Activated CD8-positive, alpha-beta memory T cell treated with anti-CD3 and anti-CD28 coated beads, Interleukin-2, amount 50 U/mL, for 4 hours (primary cell): Measurements from ENCODE around the gene HMOX2.

Source experiments
- DNase-seq: peaks from one replicate; pipeline ENCODE4 v3.0.0-alpha.2; 2020

The HMOX2 gene

DNA sequence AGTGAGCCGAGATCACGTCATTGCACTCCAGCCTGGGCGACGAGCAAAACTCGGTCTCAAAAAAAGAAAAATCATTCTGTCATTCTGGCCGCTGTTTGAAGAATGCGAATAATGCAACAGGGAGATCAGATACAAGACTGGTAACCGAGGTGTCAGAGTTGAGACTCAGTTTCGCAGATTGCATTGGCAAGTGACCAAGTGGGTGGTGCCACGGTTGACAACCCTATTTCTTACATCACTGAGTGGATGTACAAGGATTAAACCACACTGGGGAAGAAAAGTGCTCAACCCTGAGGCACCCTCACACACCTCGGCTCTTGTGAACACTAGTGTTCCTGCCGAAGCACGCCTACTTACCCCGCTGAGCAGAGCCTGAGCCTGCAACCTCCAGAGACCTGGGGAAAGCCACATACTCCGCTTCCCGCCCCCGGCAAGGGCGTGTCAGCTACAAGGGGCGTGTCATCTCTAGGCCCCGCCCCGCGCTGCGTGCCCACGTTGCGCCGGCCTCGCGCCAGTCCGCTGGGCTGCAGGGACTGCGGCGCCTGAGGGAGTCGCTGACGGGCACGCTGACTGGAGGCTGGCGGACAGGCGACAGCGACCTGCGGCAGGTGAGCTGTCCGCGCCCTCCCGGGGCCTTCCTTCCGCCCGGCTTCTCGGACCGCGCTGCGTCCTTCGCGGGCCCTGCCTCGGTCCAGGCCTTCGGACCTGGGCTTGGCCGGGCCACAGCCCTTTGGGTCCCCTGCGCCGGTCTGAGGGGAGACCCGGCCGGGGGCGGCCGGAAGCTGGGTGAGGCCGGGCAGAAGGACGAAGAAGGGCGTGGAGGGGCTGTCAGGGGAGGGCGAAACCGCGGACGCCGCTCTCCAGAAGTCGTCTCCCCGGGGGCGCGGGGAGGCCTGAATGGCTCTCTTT is at the start of gene HMOX2:
Gene HMOX2 (plus strand): TSS at position 519 of the 909 bp plus-strand sequence. CDS start 29,127 bp downstream, outside the sequence.
- DNase-seq: peak; percentile 95

DNA sequence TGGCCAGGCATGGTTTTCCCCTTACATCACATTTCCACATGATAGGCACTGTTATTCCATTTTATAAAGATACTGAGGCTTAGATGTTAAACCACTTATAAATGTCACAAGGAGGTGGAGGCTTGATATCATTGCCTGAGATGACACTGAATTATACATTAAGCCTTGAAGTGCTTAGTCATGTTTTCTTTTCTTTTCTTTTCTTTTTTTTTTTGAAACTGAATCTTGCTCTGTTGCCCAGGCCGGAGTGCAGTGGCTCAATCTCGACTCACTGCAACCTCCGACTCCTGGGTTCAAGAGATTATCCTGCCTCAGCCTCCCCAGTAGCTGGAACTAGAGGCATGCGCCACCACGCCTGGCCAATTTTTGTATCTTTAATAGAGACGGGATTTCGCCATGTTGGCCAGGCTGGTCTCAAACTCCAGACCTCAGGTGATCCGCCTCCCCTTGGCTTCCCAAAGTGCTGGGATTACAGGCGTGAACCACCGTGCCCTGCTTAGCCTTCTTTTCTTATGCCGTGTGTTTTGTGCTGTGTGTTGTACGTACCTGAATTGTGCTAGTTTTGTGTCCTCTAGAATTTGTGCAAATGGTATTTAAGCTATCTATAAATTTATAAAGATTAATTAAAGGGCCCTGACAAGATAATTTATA is 49.4 kb upstream of the HMOX2 start:
- DNase-seq: no peak

GRCh38 chr16:4428500-4428899 is 47.7 kb upstream of the HMOX2 start:
- no peak for DNase-seq

DNA sequence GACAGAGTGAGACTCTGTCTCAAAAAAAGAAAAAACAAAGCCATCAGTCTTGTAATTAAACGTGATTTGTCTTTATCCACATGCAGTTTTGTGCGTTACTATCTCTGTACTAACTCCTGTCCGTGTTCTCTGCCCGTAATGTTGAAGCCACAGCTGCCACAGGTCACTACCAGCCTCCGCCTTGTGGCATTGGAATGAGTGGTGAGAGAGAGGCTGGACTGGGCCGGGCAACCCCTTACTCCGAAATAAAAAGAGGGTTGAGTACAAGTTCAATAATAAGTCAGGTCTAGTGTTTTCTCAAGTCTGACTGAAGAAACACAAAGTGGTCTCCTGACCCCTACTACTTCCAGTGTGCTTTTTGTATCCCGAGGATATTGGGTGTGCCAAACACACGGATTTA is 45.2 kb upstream of the HMOX2 start:
- no peak for DNase-seq

DNA sequence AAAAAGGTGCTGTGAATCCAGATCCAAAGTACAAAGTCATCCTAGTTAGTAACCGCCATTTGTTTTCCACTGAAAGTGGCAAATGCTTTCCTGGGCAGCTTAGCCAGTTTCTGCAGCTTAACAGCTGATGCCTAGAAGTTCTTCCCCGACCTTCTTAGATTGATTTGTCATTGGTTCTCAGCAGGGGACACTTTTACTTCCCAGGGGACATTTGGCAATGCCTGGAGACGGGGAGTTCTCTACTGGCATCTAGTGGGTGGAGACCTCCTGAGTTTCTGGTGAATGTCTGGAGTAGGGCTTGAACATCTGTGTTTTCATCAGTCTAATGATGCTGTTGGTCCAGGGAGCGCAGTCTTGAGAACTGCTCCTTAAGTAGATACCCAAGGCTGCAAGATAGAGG is 43.0 kb upstream of the HMOX2 start:
- DNase-seq: no peak

GRCh38 chr16:4433914-4434787 is 42.0 kb upstream of the HMOX2 start:
- no peak for DNase-seq

DNA sequence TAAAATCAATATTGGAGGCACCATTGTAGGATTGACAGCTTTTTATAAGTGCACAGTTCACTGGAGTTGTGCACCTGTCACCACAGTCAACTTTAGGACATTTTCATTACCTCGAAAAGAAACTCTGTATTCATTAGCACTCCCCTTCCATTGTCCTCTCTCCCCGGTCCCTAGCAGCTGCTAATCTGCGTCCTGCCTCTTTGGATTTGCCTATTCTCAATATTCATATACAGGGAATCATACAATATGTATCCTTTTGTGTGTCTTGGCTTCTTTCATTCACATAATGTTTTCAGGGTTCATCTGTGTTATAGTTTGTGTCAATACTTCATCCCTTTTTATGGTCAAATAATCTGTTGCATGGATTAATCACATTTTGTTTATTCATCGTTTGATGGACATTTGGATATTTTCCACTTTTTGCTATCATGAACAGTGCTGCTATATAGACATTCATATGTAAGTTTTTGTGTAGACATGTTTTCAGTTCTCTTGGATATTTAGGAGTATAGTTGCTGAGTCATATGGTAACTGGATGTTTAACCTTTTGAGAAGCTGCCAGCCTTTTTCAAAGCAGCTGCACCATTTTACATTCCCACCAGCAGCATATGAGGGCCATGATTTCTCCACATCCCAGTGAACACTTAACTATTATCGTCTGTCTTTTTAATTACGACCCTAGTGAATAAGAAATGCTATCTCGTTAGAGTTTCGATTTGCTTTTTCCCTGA is 40.7 kb upstream of the HMOX2 start:
- no peak for DNase-seq

- DNase-seq: no peak
Measured at GRCh38 chr16:4437366-4437765, 38.8 kb upstream of the HMOX2 start.

DNA sequence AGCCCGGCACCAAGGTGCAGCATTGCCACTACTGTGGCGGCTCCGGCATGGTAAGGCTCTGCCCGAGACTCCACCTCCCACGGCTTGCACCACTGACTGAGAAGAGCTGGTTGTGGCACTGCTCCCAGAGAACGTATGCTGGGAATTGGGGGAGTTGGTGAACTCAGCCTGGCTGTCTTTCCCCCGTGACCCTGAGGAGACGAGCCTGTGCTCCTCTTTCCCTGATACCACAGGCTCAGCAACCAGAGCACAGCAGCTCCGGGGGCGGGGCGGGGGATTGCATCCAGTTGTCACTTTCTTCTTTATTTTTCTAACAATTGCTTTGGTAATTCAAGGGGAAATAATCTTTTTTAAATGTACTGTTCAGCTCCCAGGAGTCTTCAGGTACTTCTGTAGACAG is 33.8 kb upstream of the HMOX2 start:
- DNase-seq: no peak

DNA sequence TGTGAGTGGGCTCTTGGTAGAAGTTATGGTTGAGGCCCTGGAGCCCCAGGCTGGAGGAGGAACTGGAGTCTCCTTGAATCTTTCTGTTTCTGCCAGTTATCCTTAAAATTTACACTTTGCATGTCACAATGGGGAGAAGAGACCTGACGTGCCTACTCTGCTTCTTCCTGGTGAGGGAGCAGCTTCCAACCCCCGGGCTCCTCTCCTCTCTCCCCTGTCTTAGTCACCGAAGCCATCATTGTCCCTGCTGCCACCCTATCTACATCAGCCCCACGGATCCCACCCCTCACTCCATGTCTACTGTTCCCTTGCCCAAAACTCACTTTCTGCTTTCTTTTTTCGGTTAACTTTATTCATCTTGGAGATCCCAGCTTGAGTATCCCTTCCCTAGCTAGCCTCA is 32.9 kb upstream of the HMOX2 start:
- DNase-seq: no peak

- no peak for DNase-seq
Measured at GRCh38 chr16:4443986-4444385, 32.2 kb upstream of the HMOX2 start.

DNA sequence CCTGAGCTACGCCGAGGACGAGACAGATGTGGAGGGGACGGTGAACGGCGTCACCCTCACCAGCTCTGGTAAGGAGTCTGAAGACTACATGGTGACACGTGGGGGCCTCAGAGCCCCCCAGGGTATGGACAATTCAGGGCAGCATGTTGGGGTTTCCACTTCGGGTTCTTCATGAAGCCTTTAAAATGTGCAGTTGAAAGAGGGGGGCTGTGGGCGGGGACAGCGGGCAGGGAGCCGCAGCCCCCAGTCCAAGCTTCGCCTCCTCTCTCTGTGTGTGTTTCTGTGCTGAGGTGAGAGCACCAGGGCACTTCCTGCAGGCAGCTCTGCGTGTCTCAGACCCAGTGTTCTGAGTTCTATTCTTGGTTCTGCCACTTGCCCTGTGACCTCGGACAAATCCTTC is 25.8 kb upstream of the HMOX2 start:
- DNase-seq: no peak

DNA sequence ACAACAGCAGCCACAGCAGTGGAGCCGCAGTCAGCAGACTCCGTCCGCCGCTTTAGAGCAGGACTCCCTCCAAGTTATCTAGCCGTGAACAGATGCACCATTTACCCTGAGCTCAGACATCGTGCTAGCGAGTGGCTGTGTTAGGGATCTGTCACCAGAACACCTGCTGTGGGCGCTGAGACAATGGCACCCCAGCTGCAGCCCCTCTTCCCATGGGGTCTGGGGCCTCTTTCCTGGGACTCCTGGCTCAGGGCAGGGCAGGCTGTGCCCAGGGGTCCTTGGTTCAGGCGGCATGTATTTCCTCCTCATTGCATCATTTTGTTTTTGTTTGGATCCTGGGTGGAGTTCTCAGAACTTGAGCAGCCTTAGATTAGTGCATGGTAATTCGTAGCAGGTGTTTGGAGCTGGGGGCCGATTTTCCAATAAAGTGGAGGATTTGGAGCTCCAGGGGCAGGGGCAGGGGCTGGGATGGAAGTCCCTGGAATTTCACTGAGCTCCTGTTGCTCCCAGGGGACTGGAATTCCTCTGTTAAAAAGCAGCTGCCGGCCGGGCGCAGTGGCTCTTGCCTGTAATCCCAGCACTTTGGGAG is 25.2 kb upstream of the HMOX2 start:
- no peak for DNase-seq

DNA sequence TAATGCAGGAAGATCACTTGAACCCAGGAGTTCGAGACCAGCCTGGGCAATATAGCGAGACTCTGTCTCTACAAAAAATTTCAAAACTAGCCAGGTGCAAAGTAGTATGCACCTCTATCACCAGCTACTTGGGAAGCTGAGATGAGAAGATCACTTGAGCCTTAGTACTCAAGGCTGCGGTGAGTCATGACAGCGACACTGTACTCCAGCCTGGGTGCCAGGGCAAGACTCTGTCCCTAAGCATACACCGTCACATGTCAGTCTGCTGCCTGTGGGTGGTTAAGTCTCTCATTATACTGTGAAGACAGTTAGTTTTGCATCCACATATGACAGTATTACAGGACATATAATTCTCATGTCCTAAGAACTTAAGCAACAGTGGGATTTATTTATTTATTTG is 23.5 kb upstream of the HMOX2 start:
- no peak for DNase-seq

DNA sequence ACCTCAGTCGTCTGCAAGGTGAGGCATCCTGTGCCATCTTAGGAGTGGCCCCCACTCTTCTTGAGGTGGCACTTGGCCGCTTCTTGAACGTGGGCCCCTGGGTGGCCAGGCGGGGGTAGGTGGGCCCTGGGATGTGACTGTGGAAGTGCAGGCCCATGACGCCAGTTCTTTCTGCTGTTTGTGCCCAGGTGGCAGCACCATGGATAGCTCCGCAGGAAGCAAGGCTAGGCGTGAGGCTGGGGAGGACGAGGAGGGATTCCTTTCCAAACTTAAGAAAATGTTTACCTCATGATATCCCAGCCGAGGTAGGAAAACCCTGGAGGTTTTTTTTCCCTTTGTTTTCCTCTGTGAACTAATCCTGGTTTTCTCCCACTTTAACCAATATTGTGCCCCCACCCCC is 21.6 kb upstream of the HMOX2 start:
- DNase-seq: no peak

DNA sequence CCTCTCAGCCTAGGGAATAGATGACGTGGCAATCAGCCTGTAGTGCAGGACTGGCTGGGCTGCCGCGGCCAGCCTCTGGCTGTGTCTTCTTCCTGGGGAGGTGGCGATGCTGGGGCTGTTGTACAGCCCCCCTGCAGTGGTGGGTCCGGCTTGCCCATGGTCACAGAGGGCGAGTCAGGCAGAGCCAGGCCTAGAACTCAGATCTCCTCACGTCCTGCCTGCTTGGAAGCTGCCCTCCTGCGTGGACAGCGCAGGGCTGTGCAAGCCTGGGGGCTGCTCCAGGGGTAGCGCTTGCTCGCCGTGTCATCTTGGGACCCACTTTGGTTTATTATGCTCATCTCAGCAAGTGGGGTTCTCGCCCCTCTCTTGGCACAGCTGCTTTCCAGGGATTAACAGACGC is 21.1 kb upstream of the HMOX2 start:
- no peak for DNase-seq

GRCh38 chr16:4455951-4456350 is 20.2 kb upstream of the HMOX2 start:
- no peak for DNase-seq

- DNase-seq: no peak
Measured at GRCh38 chr16:4460936-4461249, 15.3 kb upstream of the HMOX2 start.

DNA sequence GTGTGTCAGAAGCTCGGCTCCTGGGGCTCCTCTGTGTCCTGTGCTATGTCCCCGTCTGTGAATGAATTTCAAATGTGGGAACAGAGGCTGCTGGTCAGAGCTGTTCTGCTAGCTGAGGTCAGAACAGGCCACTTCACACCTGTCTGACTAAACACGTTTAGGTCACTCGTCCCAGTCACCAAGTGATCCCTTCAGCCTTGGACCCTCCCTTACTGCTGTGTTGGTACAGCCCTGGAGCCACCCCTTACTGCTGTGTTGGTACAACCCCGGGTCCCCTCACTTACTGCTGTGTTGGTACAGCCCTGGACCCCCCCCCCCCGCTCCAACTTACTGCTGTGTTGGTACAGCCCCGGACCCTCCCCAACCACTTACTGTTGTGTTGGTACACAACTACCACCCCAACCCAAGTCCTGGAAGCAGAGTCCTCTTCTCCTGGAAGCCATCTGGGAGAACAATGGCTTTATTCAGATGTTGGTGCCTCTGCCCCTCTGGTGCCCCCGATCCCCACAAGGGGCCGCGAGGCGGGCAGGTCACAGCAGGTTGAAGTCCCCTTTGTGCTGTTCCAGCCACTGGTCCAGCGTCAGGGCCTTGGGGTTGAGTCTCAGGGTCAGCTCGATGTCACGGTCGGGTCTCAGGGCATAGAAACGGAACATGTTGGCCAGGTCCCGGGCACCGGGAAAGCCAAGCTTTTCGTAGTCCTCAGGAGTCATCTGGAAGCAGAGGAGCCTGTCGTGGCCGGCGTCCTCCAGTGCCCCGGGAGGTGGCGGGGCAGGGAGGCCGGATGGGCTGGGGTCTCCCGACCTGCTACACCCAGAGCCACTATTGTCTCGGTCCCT is 14.7 kb upstream of the HMOX2 start:
- no peak for DNase-seq

- DNase-seq: no peak
Measured at GRCh38 chr16:4463522-4464163, 12.6 kb upstream of the HMOX2 start.
